Measurements from ENCODE around the gene CDH4. TPM values are rescaled to one million over a fixed set of nuclear protein-coding genes. Genes with fewer than 3 reads are reported as not detected.
A peak's percentile ranks its signal among the peaks of the same experiment; 100 is the strongest.

CDH4 gene
- total RNA-seq, 1 donor from 2014 or later: under 0.01 TPM

GRCh38 chr20:61599541-61599992 is 347.5 kb downstream of the CDH4 start:
- DNase-seq (ENCODE audit: low read depth in 2 of 2): no peak

GRCh38 chr20:61600016-61600415 is 348.0 kb downstream of the CDH4 start:
- DNase-seq (ENCODE audit: low read depth in 2 of 2): no peak

- no peak for DNase-seq (ENCODE audit: low read depth in 2 of 2)
These were observed 349.3 kb downstream of the CDH4 start for GRCh38 chr20:61601361-61601760.

GRCh38 chr20:61601853-61602252 is 349.8 kb downstream of the CDH4 start:
- no peak for DNase-seq (ENCODE audit: low read depth in 2 of 2)

- no peak for DNase-seq (ENCODE audit: low read depth in 2 of 2)
These were observed 351.7 kb downstream of the CDH4 start for GRCh38 chr20:61603715-61604114.

- no peak for DNase-seq (ENCODE audit: low read depth in 2 of 2)
These were observed 352.5 kb downstream of the CDH4 start for GRCh38 chr20:61604549-61604948.

- no peak for DNase-seq (ENCODE audit: low read depth in 2 of 2)
These were observed 353.2 kb downstream of the CDH4 start for GRCh38 chr20:61605283-61605682.

GRCh38 chr20:61605862-61606557 is 353.9 kb downstream of the CDH4 start:
- no peak for DNase-seq (ENCODE audit: low read depth in 2 of 2)

GRCh38 chr20:61608275-61609085 is 356.4 kb downstream of the CDH4 start:
- peak in 1 of 2 donors; percentile 8 for DNase-seq (ENCODE audit: low read depth in 2 of 2)

- DNase-seq (ENCODE audit: low read depth in 2 of 2): no peak
These were observed 357.4 kb downstream of the CDH4 start for GRCh38 chr20:61609461-61609860.

GRCh38 chr20:61611401-61612180 is 359.5 kb downstream of the CDH4 start:
- DNase-seq (ENCODE audit: low read depth in 2 of 2): no peak

GRCh38 chr20:61613917-61614705 is 362.1 kb downstream of the CDH4 start:
- DNase-seq (ENCODE audit: low read depth in 2 of 2): no peak

GRCh38 chr20:61614706-61615100 is 362.6 kb downstream of the CDH4 start:
- DNase-seq (ENCODE audit: low read depth in 2 of 2): no peak

GRCh38 chr20:61615806-61616205 is 363.7 kb downstream of the CDH4 start:
- no peak for DNase-seq (ENCODE audit: low read depth in 2 of 2)

GRCh38 chr20:61619751-61620150 is 367.7 kb downstream of the CDH4 start:
- DNase-seq (ENCODE audit: low read depth in 2 of 2): no peak

- DNase-seq (ENCODE audit: low read depth in 2 of 2): no peak
These were observed 368.1 kb downstream of the CDH4 start for GRCh38 chr20:61620174-61620573.

- no peak for DNase-seq (ENCODE audit: low read depth in 2 of 2)
These were observed 369.1 kb downstream of the CDH4 start for GRCh38 chr20:61621035-61621730.

GRCh38 chr20:61621852-61622251 is 369.8 kb downstream of the CDH4 start:
- no peak for DNase-seq (ENCODE audit: low read depth in 2 of 2)

- no peak for DNase-seq (ENCODE audit: low read depth in 2 of 2)
These were observed 371.4 kb downstream of the CDH4 start for GRCh38 chr20:61623451-61623850.

- no peak for DNase-seq (ENCODE audit: low read depth in 2 of 2)
These were observed 373.2 kb downstream of the CDH4 start for GRCh38 chr20:61625246-61625645.

GRCh38 chr20:61626412-61626811 is 374.4 kb downstream of the CDH4 start:
- DNase-seq (ENCODE audit: low read depth in 2 of 2): no peak
